Measurements from ENCODE around the gene GSTK1.

The GSTK1 gene

GRCh38 chr7:143255564-143255963, 7.7 kb upstream of the GSTK1 start:
- intact Hi-C loops (cut with DNase I; ENCODE audit: low total_unique reads) = no loop called here

GRCh38 chr7:143256325-143256724, 6.9 kb upstream of the GSTK1 start:
- no peaks in the 10 kb centered on the region for H3K4me1 ChIP-seq
- no peaks in the 10 kb centered on the region for H3K36me3 ChIP-seq
- no peaks in the 10 kb centered on the region for H3K9me3 ChIP-seq
- DNase-seq = no peak
- intact Hi-C loops (cut with DNase I; ENCODE audit: low total_unique reads) = no loop called here
- TF ChIP-seq, protein P1, sequence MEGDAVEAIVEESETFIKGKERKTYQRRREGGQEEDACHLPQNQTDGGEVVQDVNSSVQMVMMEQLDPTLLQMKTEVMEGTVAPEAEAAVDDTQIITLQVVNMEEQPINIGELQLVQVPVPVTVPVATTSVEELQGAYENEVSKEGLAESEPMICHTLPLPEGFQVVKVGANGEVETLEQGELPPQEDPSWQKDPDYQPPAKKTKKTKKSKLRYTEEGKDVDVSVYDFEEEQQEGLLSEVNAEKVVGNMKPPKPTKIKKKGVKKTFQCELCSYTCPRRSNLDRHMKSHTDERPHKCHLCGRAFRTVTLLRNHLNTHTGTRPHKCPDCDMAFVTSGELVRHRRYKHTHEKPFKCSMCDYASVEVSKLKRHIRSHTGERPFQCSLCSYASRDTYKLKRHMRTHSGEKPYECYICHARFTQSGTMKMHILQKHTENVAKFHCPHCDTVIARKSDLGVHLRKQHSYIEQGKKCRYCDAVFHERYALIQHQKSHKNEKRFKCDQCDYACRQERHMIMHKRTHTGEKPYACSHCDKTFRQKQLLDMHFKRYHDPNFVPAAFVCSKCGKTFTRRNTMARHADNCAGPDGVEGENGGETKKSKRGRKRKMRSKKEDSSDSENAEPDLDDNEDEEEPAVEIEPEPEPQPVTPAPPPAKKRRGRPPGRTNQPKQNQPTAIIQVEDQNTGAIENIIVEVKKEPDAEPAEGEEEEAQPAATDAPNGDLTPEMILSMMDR (IDR thresholded peaks at IDR 0.05) = no peak
- H3K27ac ChIP-seq = no peak overlapping the region
- H3K4me3 ChIP-seq = no peak overlapping the region
- H3K27me3 ChIP-seq = no peaks in the 10 kb centered on the region

More at GRCh38 chr7:143255564-143255963, 7.7 kb upstream of the GSTK1 start:
- Histone ChIP-seq H3K4me1 (no peaks in the 10 kb centered on the region), H3K27me3 (no peaks in the 10 kb centered on the region), H3K9me3 (no peaks in the 10 kb centered on the region), H3K27ac (no peak overlapping the region), H3K4me3 (no peak overlapping the region), H3K36me3 (no peaks in the 10 kb centered on the region)
- TF ChIP-seq, protein P1 (IDR thresholded peaks at IDR 0.05) = no peak
- no peak for DNase-seq

- H3K27ac ChIP-seq = no peak overlapping the region
- no peak for DNase-seq
- no peaks in the 10 kb centered on the region for H3K36me3 ChIP-seq
- TF ChIP-seq, protein P1 (IDR thresholded peaks at IDR 0.05) = no peak
- intact Hi-C loops (cut with DNase I; ENCODE audit: low total_unique reads) = no loop called here
- no peaks in the 10 kb centered on the region for H3K27me3 ChIP-seq
- H3K4me3 ChIP-seq = no peak overlapping the region
- H3K4me1 ChIP-seq = no peaks in the 10 kb centered on the region
- H3K9me3 ChIP-seq = no peaks in the 10 kb centered on the region
Measured at GRCh38 chr7:143256932-143257331, 6.3 kb upstream of the GSTK1 start.

DNA sequence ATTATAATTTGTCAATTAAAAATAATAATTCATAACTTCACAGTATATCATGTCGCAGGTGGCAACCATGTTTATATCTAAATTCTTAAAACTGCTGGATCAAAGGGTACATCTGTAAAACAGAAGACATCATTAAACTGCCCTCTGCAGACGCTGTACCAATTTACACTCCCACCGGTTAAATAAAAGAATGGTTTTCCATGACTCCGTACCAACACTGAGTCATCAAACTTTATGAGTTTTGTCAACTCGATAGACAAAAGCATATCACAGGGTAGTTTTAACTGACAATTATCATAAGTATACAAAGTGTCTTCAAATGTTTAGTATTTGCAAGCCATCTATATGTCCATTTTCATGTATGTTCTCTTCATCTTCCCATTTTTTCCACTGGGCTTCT, 5.7 kb upstream of the GSTK1 start:
- intact Hi-C loops (cut with DNase I; ENCODE audit: low total_unique reads) = no loop called here

DNA sequence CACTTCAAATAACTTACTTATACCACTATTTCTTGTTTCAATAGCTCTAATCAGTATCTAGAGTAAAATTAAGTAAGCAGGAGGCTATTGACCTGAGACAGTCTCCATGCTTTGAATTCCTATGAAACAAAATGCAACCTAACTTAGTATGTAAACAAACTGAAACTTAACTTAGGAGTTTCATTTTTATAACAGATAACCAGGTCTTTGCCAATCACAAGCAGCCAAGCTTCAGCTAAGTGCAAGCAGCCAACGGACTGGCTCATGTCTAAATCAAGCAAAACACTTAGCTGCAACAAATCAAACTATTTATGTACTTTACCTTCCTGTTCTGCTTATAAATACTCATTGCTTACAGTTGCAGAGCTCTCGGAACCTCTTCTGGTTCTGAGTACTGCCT, 4.4 kb upstream of the GSTK1 start:
- peaks cover 0 to 5% (median 0%) of the 10 kb centered on the region in 4 donors for H3K4me1 ChIP-seq
- no peak overlapping the region for H3K4me3 ChIP-seq
- H3K27me3 ChIP-seq = no peaks in the 10 kb centered on the region
- H3K9me3 ChIP-seq = no peaks in the 10 kb centered on the region
- DNase-seq = no peak
- intact Hi-C loops (cut with DNase I; ENCODE audit: low total_unique reads) = no loop called here
- TF ChIP-seq, protein P1 (IDR thresholded peaks at IDR 0.05) = no peak
- no peaks in the 10 kb centered on the region for H3K36me3 ChIP-seq
- no peak overlapping the region for H3K27ac ChIP-seq

More for the DNA sequence above, 5.7 kb upstream of the GSTK1 start:
- no peak for DNase-seq
- H3K4me3 ChIP-seq = no peak overlapping the region
- no peaks in the 10 kb centered on the region for H3K36me3 ChIP-seq
- no peak overlapping the region for H3K27ac ChIP-seq
- H3K27me3 ChIP-seq = no peaks in the 10 kb centered on the region
- TF ChIP-seq, protein P1 (IDR thresholded peaks at IDR 0.05) = no peak
- no peaks in the 10 kb centered on the region for H3K9me3 ChIP-seq
- H3K4me1 ChIP-seq = no peaks in the 10 kb centered on the region

GRCh38 chr7:143259765-143260164, 3.5 kb upstream of the GSTK1 start:
- Histone ChIP-seq H3K27me3 (no peaks in the 10 kb centered on the region), H3K36me3 (no peaks in the 10 kb centered on the region), H3K4me3 (no peak overlapping the region), H3K4me1 (peaks cover 0 to 13% (median 7%) of the 10 kb centered on the region in 4 donors), H3K27ac (no peak overlapping the region), H3K9me3 (no peaks in the 10 kb centered on the region)
- intact Hi-C loops (cut with DNase I; ENCODE audit: low total_unique reads) = no loop called here
- TF ChIP-seq, protein P1 (IDR thresholded peaks at IDR 0.05) = no peak
- no peak for DNase-seq
